ENCODE results near the gene FRMD1. TPM values are rescaled to one million over a fixed set of nuclear protein-coding genes. Genes with fewer than 3 reads are reported as not detected.

The FRMD1 gene
- total RNA-seq, 4 donors from 2014 or later = 0.04 to 0.12 TPM; not detected in 2

- no peaks in the 10 kb centered on the region for H3K4me1 ChIP-seq
- no peaks in the 10 kb centered on the region for H3K9me3 ChIP-seq
- ATAC-seq (no peak), DNase-seq (no peak)
- H3K4me3 ChIP-seq = no peak overlapping the region
- no peak for TF ChIP-seq CTCF (IDR thresholded peaks at IDR 0.05 in 4 of 5, conservative IDR thresholded peaks at IDR 0.05 in 1 of 5)
- TF ChIP-seq POLR2A (IDR thresholded peaks at IDR 0.05) = no peak
- H3K36me3 ChIP-seq = no peaks in the 10 kb centered on the region
- H3K27me3 ChIP-seq = peaks cover 0 to 3% (median 0%) of the 10 kb centered on the region in 3 donors
- in situ Hi-C loops (cut with MboI; ENCODE audit: low sequenced_read_pairs in 4 of 4) (loop anchor here in 1 of 4 donors (25.0 kb wide), 1 partner anchor 198 kb away; no protein-coding TSS in a partner anchor), intact Hi-C loops (cut with DNase I; ENCODE audit: low total_unique reads) (no loop called here)
- no peak overlapping the region for H3K27ac ChIP-seq
These were observed 31.4 kb upstream of the FRMD1 start for GRCh38 chr6:168110437-168110836.

- in situ Hi-C loops (cut with MboI; ENCODE audit: low sequenced_read_pairs in 4 of 4) = loop anchor here in 1 of 4 donors (25.0 kb wide), 1 partner anchor 197 kb away; no protein-coding TSS in a partner anchor
- TF ChIP-seq CTCF (IDR thresholded peaks at IDR 0.05 in 4 of 5, conservative IDR thresholded peaks at IDR 0.05 in 1 of 5) (no peak), POLR2A (IDR thresholded peaks at IDR 0.05) (no peak)
These were observed 30.2 kb upstream of the FRMD1 start for GRCh38 chr6:168109171-168109570.

GRCh38 chr6:168107191-168107983, 28.4 kb upstream of the FRMD1 start:
- DNase-seq (no peak), ATAC-seq (no peak)
- in situ Hi-C loops (cut with MboI; ENCODE audit: low sequenced_read_pairs in 4 of 4) (loop anchor here in 1 of 4 donors (25.0 kb wide), 1 partner anchor 195 kb away; no protein-coding TSS in a partner anchor), intact Hi-C loops (cut with DNase I; ENCODE audit: low total_unique reads) (no loop called here)
- H3K27ac ChIP-seq = no peak overlapping the region
- no peaks in the 10 kb centered on the region for H3K4me1 ChIP-seq
- H3K27me3 ChIP-seq = peaks cover 0 to 20% (median 17%) of the 10 kb centered on the region in 3 donors
- H3K9me3 ChIP-seq = no peaks in the 10 kb centered on the region
- TF ChIP-seq POLR2A (IDR thresholded peaks at IDR 0.05) = no peak
- TF ChIP-seq CTCF (IDR thresholded peaks at IDR 0.05 in 4 of 5, conservative IDR thresholded peaks at IDR 0.05 in 1 of 5) = no peak
- H3K36me3 ChIP-seq = no peaks in the 10 kb centered on the region
- H3K4me3 ChIP-seq = no peak overlapping the region

More at GRCh38 chr6:168109171-168109570, 30.2 kb upstream of the FRMD1 start:
- Histone ChIP-seq H3K9me3 (no peaks in the 10 kb centered on the region), H3K36me3 (no peaks in the 10 kb centered on the region), H3K27me3 (peaks cover 0 to 7% (median 4%) of the 10 kb centered on the region in 3 donors), H3K4me1 (no peaks in the 10 kb centered on the region), H3K4me3 (no peak overlapping the region), H3K27ac (no peak overlapping the region)
- intact Hi-C loops (cut with DNase I; ENCODE audit: low total_unique reads) = no loop called here
- ATAC-seq = no peak
- DNase-seq = no peak

GRCh38 chr6:168106633-168107005, 27.6 kb upstream of the FRMD1 start:
- H3K9me3 ChIP-seq = no peaks in the 10 kb centered on the region
- TF ChIP-seq CTCF (IDR thresholded peaks at IDR 0.05 in 4 of 5, conservative IDR thresholded peaks at IDR 0.05 in 1 of 5) (no peak), POLR2A (IDR thresholded peaks at IDR 0.05) (no peak)
- in situ Hi-C loops (cut with MboI; ENCODE audit: low sequenced_read_pairs in 4 of 4) = loop anchor here in 1 of 4 donors (25.0 kb wide), 1 partner anchor 194 kb away; no protein-coding TSS in a partner anchor
- DNase-seq = no peak
- H3K36me3 ChIP-seq = no peaks in the 10 kb centered on the region
- H3K27ac ChIP-seq = no peak overlapping the region
- peaks cover 5 to 27% (median 23%) of the 10 kb centered on the region in 3 donors for H3K27me3 ChIP-seq
- intact Hi-C loops (cut with DNase I; ENCODE audit: low total_unique reads) = no loop called here
- no peaks in the 10 kb centered on the region for H3K4me1 ChIP-seq
- no peak overlapping the region for H3K4me3 ChIP-seq
- ATAC-seq = no peak

Measured in gastrocnemius medialis (tissue), 4 donors.